ENCODE measurements around the gene ITSN2.

Gene ITSN2

DNA sequence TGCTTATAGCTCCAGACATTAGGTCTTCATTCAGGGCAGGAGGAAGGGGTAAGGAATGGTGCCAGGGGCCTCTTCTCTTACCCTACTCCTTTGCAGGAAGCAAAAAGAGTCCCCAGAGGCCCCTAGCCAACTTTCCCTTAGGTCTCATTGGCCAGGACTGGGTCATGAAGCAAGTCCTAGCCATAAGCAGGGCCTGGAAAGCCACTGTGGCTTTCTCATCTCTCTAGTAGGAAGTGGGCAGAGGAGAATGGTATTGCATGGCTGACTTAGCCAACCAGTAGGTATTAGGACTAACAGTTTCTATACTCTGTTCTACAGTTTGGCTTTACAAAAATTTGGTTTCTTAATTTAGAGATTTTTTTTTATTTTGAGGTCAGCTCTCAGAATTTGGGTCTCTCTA is 180.7 kb downstream of the ITSN2 start:
- no peak for DNase-seq (ENCODE audit: low spot score)

DNA sequence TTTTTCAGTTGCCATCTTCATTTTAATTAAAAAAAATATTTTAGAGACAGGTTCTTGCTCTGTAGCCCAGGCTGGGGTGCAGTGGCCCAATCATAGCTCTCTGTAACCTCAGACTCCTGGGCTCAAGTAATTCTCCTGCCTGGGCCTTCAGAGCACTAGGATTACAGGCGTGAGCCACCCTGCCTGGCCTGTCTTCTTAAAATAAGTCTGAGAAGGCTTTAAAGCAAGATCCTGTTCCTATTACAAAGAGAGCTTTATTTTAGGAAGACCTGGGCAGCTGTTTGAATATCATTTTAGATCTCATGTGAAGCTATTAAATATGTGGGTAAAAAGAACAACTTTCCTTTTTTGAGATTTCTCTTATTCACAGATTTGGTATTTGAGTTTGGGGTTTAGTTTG is 184.0 kb downstream of the ITSN2 start:
- no peak for DNase-seq (ENCODE audit: low spot score)

DNA sequence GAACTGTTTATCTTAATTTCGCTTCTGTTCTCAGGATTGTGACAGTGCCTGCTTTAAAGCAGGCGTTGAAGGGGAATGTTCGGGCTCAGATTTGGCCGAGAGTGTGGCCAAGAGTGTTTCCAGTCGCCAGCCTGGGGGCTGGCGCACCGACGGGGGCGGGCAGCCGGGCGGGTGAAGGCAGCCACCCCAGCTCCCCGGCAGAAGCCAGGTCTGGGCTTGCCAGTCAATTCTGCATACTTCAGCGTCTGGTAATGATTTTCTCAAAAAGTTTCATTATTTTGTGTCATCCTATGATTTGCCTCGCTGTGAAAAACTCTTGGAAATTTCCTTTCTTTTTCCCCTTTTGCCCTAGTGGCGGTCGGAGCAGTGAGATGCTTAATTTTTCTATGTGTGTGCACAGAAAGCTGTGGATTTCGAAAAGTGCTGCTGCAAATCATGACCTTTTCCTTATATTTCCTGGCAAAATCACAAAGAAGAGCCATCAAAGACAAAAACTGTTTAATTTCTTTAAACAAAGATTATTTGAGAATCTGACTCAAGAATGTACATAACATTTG is 184.6 kb downstream of the ITSN2 start:
- DNase-seq (ENCODE audit: low spot score), result no peak

DNA sequence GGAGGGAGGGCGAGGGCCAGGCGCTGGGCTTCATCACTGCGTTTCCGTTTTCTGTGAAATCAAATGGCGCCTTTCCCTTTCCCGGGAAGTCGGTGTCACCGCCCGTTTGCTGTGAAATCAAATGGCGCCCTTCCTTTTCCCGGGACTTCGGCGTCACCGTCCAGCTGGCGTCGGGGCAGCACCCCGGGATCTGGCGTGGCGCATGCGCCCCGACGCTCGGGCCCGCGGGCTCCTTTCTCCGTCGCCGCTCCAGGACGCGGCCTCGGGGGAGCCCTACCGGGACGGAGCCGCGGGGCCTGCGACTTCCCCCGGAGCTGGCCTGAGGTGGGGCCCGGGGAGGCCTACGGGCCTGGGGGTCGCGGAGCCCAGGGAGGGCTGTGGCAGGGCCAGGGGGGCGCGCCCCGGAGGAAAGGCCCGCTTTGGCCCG is 185.5 kb downstream of the ITSN2 start, which contains the start of gene FAM228A:
Gene FAM228A, plus strand, starts transcription at position 203 of the 427 bp plus-strand sequence. CDS start 428 bp downstream, outside the sequence.
- DNase-seq (ENCODE audit: low spot score), result no peak

DNA sequence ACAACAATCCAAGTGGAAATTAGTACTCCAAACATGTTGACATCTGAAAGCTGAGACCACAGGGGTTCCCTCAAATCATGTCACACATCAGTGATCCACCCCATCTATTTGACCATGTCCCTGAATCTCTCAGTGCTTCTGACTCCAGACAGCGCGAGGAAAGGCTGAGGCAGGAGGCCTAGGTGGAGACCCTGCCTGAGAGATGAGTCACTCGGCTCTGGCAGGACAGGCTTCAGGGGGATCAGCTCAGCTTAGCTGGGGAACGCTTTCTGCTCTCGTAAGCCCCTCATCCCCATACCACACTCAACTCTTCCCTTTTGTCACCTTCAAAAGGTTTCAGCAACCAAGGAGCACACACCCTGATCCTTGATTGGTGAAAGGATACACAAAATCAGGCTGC is 191.3 kb downstream of the ITSN2 start:
- DNase-seq (ENCODE audit: low spot score), result no peak

DNA sequence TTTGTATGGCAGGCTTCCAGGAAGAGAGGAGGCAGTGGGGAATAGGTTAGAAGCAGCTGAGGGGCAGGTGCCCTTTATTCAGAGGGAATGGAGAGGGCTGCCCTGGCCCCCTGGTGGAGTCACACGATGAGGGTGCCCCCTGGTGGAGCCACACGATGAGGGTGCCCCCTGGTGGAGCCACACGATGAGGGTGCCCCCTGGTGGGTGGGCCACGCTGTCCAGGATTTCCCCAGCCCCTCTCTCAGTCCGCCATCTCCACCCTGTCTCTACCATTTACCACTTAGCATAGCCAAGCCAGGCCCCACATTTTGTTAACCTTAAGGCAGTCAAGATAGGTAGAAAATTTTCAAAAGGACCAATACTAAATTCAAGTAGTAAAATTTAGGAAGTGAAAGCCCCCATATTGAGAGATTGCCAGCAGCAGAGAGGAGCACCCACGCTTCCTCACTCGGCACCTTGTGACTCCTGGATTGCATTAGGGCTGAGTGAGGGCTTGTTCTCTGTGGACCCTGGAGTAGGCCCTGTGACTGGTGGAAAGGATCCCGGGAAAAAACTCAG is 195.8 kb downstream of the ITSN2 start:
- DNase-seq (ENCODE audit: low spot score), result peak; percentile 39

DNA sequence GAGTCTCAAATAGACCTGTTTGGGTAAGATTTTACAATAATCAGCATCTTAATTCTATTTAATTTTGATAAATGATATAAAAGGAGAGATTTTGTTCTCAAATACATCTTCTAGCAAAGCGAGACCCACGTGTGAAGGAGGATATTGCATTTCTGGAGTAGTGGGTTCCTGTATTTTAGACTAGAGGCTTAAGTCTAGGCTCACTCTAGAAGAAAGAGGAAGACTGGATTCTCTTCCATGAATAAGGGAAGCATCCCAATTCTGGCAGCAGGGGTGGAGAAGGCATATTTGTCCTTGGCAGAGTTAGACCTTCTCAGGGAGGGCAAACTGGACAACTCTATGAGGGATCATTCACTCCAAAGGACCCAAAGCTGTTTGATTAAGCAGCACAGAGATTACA is 196.7 kb downstream of the ITSN2 start:
- DNase-seq (ENCODE audit: low spot score), result no peak

DNA sequence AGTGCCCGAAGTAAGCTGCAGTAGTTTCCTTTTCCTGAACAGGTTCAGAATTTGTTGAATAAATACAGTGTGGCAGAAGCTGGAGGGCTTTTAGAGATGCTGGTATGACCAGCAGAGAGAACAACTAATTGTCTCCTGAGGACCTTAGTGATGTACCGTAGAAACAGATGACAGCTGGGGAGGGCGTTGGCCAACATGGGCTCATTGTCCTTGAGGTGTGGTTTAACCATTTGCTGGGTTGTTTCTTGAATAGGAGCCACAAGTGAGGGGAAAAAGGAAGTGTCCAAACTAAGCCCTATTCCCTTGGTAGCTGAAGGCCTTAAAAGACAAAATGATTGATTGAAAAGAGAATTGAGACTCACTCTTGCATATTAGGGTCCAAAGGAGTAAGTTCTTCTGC is 197.2 kb downstream of the ITSN2 start:
- DNase-seq (ENCODE audit: low spot score), result no peak

DNA sequence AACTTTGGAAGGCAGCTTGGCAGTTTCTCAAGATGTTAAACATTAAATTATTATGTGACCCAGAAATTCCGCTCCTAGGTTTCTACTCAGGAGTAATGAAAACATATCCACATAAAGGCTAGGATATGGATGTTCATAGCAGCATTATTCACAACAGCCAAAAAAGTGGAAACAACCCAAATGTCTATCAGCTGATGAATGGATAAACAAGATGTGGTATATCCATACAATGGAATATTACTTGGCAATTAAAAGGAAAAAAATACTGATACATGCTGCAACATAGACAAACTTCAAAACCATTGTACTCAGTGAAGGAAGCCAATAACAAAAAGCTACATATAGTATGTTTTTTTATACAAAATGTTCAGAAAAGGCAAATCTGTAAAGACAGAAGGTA is 197.8 kb downstream of the ITSN2 start:
- DNase-seq (ENCODE audit: low spot score), result no peak

DNA sequence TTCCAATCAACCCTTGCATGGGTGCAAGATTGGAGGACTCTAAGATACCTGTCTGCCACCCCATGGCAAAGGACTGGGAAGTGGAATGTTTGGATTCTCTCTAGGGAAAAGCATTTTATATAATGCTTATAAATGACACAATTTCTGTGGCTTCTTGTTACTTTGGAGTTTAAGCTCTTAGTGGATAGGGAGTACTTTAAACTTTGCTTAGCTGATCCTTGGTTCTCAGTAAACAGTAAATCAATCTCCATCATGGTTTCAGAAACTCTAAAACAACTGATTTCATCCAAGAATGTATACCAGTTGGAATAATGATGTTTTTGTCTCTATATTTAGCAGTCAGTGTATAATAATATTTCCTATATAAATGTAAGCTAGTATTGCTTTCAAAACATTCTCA is 199.6 kb downstream of the ITSN2 start:
- no peak for DNase-seq (ENCODE audit: low spot score)

DNA sequence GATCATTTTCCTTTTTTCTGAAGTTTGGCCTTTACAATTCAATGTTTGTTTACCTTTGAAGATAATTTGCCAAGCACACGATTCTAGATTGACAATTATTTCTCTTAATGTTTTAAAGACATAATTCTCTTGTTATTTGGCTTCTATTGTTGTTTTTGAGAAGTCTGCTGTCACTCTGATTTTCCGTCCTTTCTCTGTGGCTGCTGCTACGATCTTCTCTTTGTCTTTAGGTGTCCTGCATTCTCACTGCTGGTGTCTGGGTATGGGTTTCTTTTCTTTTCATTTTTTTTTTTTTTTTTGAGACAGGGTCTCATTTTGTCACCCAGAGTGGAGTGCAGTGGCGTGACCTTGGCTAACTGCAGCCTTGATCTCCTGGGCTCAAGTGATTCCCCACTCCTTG is 200.6 kb downstream of the ITSN2 start:
- DNase-seq (ENCODE audit: low spot score), result no peak

DNA sequence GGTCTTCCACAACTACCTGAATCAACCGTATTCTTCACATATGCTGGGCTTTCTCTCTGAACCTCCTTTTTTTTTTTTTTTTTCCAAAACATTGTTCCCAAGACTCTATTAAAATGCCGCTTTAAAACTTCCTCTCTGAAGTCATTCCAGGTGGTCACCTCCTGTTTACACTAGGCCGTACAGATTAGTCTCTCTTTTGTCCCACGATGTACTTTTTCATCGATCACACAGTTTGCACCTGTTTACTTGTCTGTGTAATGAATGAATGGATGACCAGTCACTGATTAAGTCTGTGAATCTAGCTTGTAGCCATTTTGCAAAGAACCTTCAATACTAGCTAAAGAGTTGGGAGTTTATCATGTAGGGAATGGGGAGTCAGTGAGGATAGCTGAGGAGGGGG is 202.2 kb downstream of the ITSN2 start:
- no peak for DNase-seq (ENCODE audit: low spot score)

DNA sequence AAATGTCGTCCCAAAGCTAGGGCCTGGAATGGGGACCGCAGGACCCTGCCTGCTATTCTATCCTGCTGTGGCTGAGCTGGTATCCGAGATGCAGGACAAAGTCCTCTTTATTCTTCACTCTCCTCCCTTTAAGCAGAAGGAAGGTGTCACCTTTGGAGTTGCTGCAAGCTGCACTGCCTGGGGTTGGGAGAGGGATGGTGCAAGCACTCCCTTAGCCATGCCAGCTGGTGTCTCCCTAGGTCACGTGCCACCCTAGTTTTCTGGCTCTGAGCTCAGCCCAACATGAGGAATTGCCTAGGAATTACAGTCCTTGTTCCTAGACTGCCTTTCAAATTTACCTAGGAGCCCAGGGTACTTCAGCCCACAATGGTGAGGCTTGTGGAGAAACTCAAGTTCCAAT is 206.9 kb downstream of the ITSN2 start:
- no peak for DNase-seq (ENCODE audit: low spot score)

Data from SW480 (cell line).